GM12891 (cell line): ENCODE results near the gene OR1K1.
"Not testable (repeated sequence)": the region's sequence is repeated elsewhere in the genome, so short reads cannot be mapped to it uniquely, and the experiment has no call there.

Experiments used
- DNase-seq: peaks from one replicate; pipeline ENCODE4 v3.0.0; 2011; ENCODE audit warnings: low spot score; ENCODE audit not compliant: insufficient read length
- FAIRE-seq: peaks from 2 replicates; lab custom pipeline; 2011; peaks lifted over from hg19 to GRCh38; lab: Jason Lieb, UNC
- PAX5 ChIP-seq: IDR thresholded peaks from 2 replicates; pipeline ENCODE4 v1.6.1; 2011; ENCODE audit warnings: low read length, moderate library complexity, mild to moderate bottlenecking; ENCODE audit not compliant: insufficient read depth, severe bottlenecking
- POLR2A ChIP-seq: IDR thresholded peaks from 2 replicates; pipeline ENCODE4 v1.6.1; 2011; ENCODE audit warnings: low read depth, low read length, control low read depth
- POLR2AphosphoS5 ChIP-seq: IDR thresholded peaks from 2 replicates; pipeline ENCODE4 v1.6.1; 2011; ENCODE audit warnings: low read depth, low read length, control low read depth
- POU2F2 ChIP-seq: IDR thresholded peaks from 2 replicates; pipeline ENCODE4 v1.6.1; 2011; ENCODE audit warnings: low read depth, mild to moderate bottlenecking, control low read depth, low read length, moderate library complexity
- SPI1 ChIP-seq: IDR thresholded peaks from 2 replicates; pipeline ENCODE4 v1.6.1; 2011; ENCODE audit warnings: low read depth, low read length, control low read depth
- TAF1 ChIP-seq: IDR thresholded peaks from 2 replicates; pipeline ENCODE4 v1.6.1; 2011; ENCODE audit warnings: low read depth, low read length, control low read depth

Gene OR1K1

GRCh38 chr9:122786338-122786737 is 13.6 kb upstream of the OR1K1 start:
- no peak for DNase-seq
- no peak for TF ChIP-seq POLR2A
- TF ChIP-seq POLR2AphosphoS5: no peak
- TF ChIP-seq SPI1: no peak
- no peak for TF ChIP-seq POU2F2
- TF ChIP-seq TAF1: no peak
- no peak for TF ChIP-seq PAX5
- no peak for FAIRE-seq

GRCh38 chr9:122788831-122789230 is 11.1 kb upstream of the OR1K1 start, which contains the start of gene OR5C1:
Gene OR5C1 (plus strand): TSS chr9:122788933. CDS start chr9:122788933, 0 bp downstream.
- no peak for FAIRE-seq
- DNase-seq: no peak
- no peak for TF ChIP-seq PAX5
- no peak for TF ChIP-seq POU2F2
- TF ChIP-seq POLR2A: no peak
- no peak for TF ChIP-seq SPI1
- TF ChIP-seq POLR2AphosphoS5: no peak
- TF ChIP-seq TAF1: no peak

DNA sequence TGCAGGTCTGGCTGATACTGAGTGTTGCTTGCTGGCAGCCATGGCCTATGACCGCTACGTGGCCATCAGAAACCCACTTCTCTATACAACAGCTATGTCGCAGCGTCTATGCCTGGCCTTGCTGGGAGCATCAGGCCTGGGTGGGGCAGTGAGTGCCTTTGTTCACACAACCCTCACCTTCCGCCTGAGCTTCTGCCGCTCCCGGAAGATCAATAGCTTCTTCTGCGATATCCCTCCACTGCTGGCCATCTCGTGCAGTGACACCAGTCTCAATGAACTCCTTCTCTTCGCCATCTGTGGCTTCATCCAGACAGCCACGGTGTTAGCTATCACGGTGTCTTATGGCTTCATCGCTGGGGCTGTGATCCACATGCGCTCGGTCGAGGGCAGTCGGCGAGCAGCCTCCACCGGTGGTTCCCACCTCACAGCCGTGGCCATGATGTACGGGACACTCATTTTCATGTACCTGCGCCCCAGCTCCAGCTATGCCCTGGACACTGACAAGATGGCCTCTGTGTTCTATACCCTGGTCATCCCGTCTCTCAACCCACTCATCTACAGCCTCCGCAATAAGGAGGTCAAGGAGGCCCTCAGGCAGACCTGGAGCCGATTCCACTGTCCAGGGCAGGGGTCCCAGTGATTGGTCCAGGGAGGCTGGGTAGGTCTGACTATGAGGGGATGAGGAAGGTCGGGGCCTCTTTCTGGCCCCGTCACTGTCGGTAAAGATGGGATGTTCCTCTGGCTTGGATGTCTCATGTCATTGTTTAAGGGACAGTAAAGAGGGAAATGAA is 10.5 kb upstream of the OR1K1 start:
- TF ChIP-seq POLR2A (no peak), SPI1 (no peak), POU2F2 (no peak), POLR2AphosphoS5 (no peak), TAF1 (no peak), PAX5 (no peak)
- DNase-seq: no peak
- no peak for FAIRE-seq

- no peak for DNase-seq
- no peak for FAIRE-seq
- TF ChIP-seq TAF1 (no peak), PAX5 (no peak), POLR2AphosphoS5 (no peak), SPI1 (no peak), POU2F2 (no peak), POLR2A (no peak)
These were observed 7.9 kb upstream of the OR1K1 start for GRCh38 chr9:122791872-122792669.

DNA sequence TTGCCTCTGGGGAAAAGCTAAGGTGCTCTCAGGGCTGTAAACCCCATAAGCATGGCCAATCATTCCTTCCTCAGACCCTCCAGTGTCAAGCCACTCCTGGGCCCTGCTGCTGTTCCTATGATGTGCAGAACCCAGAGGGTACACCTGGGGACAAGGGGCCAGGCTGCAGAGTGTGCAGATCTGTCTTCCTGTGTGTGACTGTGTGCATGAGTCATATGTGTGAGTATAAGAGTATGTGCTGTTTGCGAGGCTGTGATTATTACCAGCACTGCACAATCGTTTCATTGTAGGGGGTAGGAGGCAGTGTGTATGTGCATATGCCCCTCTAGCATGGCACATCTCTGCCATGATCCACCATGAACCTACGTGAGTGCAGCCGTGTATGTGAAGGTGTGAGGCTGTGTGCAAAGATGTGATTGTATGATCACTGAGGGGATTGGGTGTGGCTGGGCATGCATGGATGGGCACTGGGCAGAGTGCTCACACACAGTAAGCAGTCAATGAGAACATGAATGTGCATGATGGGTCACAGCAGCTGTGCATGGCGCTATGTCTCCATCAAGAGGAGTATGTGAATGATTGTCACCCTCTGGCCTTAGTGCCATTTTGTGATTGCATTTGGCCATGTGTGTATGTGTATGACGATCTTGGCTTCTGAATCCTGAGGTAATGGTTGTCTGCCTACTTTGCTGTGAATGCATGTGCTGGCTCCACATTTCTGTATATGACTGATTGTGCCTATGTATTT is 2.4 kb upstream of the OR1K1 start:
- no peak for FAIRE-seq
- TF ChIP-seq TAF1: no peak
- TF ChIP-seq SPI1: no peak
- TF ChIP-seq POLR2A: no peak
- TF ChIP-seq POLR2AphosphoS5: no peak
- TF ChIP-seq PAX5: no peak
- no peak for TF ChIP-seq POU2F2
- no peak for DNase-seq

DNA sequence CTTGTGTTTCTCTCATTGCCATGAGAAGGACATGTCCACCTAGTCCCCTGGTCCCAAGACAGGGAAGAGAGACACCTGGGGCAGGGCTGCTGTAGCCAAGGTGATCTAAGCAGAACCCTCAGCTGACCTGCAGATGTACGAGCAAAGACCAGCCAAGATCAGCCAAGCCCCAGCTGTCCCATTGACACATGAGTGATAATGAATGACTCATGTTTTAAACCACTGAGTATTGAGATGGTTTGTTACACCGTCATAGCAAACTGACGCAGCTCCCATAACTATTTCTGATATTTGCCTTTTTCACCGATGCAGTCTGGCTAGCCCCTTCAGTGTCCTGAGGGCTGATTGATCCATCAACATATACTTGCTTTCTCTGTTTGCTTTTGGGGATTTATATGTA is 6.7 kb downstream of the OR1K1 start:
- TF ChIP-seq POLR2AphosphoS5: no peak
- no peak for TF ChIP-seq POU2F2
- TF ChIP-seq POLR2A: no peak
- TF ChIP-seq TAF1: no peak
- TF ChIP-seq PAX5: no peak
- TF ChIP-seq SPI1: no peak
- no peak for DNase-seq
- no peak for FAIRE-seq

DNA sequence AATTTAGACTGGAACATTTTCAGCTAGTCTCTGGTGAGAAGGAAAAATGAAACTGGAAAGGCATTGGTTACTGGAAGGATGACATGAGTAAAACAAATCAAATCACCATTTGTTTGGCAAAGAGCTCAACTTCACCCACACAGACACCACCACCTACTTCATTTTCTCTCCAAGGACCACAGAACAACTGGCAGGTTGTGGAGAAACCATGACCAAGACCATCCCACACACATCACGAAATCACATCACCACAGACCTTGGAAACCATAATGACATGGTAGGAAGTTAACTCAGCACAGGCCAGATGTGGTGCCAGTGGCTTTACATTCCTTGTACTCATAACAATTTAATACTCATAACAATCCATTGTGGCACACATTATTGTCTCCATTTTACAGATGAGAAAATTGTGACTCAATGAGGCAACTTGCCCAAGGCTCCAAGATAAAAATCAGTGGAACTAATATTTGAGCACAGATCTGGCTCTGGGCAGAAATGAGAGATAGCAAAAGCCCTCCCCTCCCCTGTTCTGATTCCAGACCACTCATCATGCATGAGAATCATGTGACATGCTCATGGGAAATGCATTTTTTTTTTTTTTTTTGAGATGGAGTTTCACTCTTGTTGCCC is 7.5 kb downstream of the OR1K1 start:
- no peak for TF ChIP-seq PAX5
- no peak for TF ChIP-seq TAF1
- no peak for TF ChIP-seq POLR2A
- TF ChIP-seq SPI1: no peak
- TF ChIP-seq POLR2AphosphoS5: no peak
- TF ChIP-seq POU2F2: no peak
- DNase-seq: no peak
- no peak for FAIRE-seq

DNA sequence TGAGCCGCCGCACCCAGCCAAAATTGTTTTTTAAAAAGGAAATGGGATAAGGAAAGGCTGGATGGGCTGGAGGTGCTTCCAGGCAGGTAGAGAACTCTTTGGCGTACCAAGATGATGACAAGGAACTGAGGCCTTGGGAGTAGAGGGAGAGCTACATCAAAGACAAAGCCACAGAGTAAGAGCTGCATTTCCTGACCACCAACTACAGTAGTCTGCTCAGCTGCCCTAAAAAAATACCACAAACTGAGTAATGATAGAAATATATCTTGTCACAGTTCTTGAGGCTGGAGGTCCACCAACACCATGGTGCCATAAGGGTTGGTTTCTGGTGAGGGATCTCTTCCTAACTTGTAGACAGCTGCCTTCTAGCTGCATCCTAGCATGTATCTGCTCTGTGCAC is 8.2 kb downstream of the OR1K1 start:
- TF ChIP-seq PAX5: no peak
- no peak for TF ChIP-seq POLR2A
- TF ChIP-seq SPI1: no peak
- TF ChIP-seq POU2F2: no peak
- FAIRE-seq (no peak), DNase-seq (no peak)

DNA sequence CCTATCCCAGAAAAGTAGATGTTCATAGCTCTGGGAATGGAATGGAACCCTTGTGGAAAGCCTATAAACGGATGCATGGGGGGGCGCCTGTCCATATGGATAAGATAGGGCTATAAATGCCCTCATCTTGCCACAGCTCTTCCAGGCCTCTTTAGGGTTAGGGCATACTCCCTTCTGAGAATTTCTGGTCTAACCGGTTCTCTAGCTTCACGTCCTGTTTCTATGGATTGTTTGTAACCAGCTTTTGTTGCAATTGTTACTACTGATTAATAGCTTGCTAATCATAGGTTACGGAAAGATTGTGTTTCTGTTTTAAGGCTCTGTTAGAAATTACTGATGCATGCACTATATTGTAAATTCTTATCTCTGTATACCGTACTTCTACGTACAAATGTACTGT is 9.3 kb downstream of the OR1K1 start:
- FAIRE-seq, DNase-seq: not testable (repeated sequence)
